Measurements from ENCODE around the gene ASCC1.

DNA sequence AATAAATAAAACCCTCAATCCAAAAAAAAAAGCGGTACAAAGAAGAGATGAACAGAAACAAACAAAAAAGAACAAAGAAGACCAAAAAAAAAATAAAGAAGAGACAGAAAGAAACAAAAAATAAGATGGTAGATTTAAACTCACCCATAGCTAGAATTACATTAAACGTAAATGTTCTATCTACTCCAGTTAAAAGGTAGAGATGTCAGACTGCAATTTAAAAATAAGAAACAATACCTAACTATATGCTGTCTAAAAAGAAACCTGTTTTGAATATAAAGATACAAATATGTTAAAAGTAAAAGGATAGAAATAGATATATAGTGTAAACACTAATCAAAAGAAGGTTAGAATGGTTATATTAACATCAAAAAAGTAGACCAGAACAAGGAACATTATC lies 31.9 kb downstream of the ASCC1 start:
- no peak for TF ChIP-seq CTCF (IDR thresholded peaks at IDR 0.05; ENCODE audit: borderline replicate concordance, extremely low read depth, low read length, poor library complexity, severe bottlenecking)
- no peak for TF ChIP-seq EZH2 (IDR thresholded peaks at IDR 0.05; ENCODE audit: borderline replicate concordance, low read depth, low read length, severe bottlenecking)

All from DND-41 (cell line).